GM21576 (cell line): Measurements from ENCODE around the gene FRMD5.
A peak's percentile ranks its signal among the peaks of the same experiment; 100 is the strongest.

Source experiments
- ATAC-seq: cut with Tn5 transposase; IDR thresholded peaks from one replicate; pipeline ENCODE4 v1.9.1; 2021; ENCODE audit warnings: mild to moderate bottlenecking, moderate library complexity; ENCODE audit not compliant: unreplicated experiment

The FRMD5 gene

GRCh38 chr15:43981576-43981975, 213.5 kb downstream of the FRMD5 start:
- no peak for ATAC-seq

- ATAC-seq, result no peak
Observed at GRCh38 chr15:43977072-43977884, 217.8 kb downstream of the FRMD5 start.

GRCh38 chr15:43975770-43976169, 219.3 kb downstream of the FRMD5 start:
- ATAC-seq, result no peak

GRCh38 chr15:43975326-43975725, 219.7 kb downstream of the FRMD5 start:
- no peak for ATAC-seq

GRCh38 chr15:43974852-43975251, 220.2 kb downstream of the FRMD5 start:
- no peak for ATAC-seq

- ATAC-seq, result no peak
Observed at GRCh38 chr15:43969802-43970375, 225.2 kb downstream of the FRMD5 start.

GRCh38 chr15:43968551-43968950, 226.5 kb downstream of the FRMD5 start:
- ATAC-seq, result no peak

- no peak for ATAC-seq
Observed at GRCh38 chr15:43966646-43967045, 228.4 kb downstream of the FRMD5 start.

- no peak for ATAC-seq
Observed at GRCh38 chr15:43958861-43959330, 236.2 kb downstream of the FRMD5 start.

- ATAC-seq, result no peak
Observed at GRCh38 chr15:43957724-43958123, 237.3 kb downstream of the FRMD5 start.

- ATAC-seq, result no peak
Observed at GRCh38 chr15:43955140-43955539, 239.9 kb downstream of the FRMD5 start.

GRCh38 chr15:43954181-43954621, 240.9 kb downstream of the FRMD5 start:
- no peak for ATAC-seq

GRCh38 chr15:43953402-43953801, 241.7 kb downstream of the FRMD5 start:
- no peak for ATAC-seq

- ATAC-seq, result no peak
Observed at GRCh38 chr15:43950531-43950930, 244.5 kb downstream of the FRMD5 start.

- peak; percentile 85 for ATAC-seq
Observed at GRCh38 chr15:43948691-43949325, 246.3 kb downstream of the FRMD5 start.

GRCh38 chr15:43943511-43943910, 251.6 kb downstream of the FRMD5 start:
- ATAC-seq, result no peak

GRCh38 chr15:43942194-43942593, 252.9 kb downstream of the FRMD5 start:
- no peak for ATAC-seq

- ATAC-seq, result peak; percentile 63
Observed at GRCh38 chr15:43941555-43941954, 253.5 kb downstream of the FRMD5 start.

- ATAC-seq, result no peak
Observed at GRCh38 chr15:43941071-43941470, 254.0 kb downstream of the FRMD5 start.

GRCh38 chr15:43939070-43939469, 256.0 kb downstream of the FRMD5 start:
- ATAC-seq, result no peak

- ATAC-seq, result no peak
Observed at GRCh38 chr15:43934480-43934879, 260.6 kb downstream of the FRMD5 start.

GRCh38 chr15:43932907-43933306, 262.2 kb downstream of the FRMD5 start:
- no peak for ATAC-seq
